CD4-positive, alpha-beta T cell treated with Interleukin-4 for 4 hours (primary cell): ENCODE measurements around the gene EIF4G2.
A peak's percentile ranks its signal among the peaks of the same experiment; 100 is the strongest.
"Not testable (repeated sequence)": the region's sequence is repeated elsewhere in the genome, so short reads cannot be mapped to it uniquely, and the experiment has no call there.

ENCODE experiments used
- DNase-seq: peaks from one replicate; pipeline ENCODE4 v3.0.0-alpha.2; 2020

The EIF4G2 gene

DNA sequence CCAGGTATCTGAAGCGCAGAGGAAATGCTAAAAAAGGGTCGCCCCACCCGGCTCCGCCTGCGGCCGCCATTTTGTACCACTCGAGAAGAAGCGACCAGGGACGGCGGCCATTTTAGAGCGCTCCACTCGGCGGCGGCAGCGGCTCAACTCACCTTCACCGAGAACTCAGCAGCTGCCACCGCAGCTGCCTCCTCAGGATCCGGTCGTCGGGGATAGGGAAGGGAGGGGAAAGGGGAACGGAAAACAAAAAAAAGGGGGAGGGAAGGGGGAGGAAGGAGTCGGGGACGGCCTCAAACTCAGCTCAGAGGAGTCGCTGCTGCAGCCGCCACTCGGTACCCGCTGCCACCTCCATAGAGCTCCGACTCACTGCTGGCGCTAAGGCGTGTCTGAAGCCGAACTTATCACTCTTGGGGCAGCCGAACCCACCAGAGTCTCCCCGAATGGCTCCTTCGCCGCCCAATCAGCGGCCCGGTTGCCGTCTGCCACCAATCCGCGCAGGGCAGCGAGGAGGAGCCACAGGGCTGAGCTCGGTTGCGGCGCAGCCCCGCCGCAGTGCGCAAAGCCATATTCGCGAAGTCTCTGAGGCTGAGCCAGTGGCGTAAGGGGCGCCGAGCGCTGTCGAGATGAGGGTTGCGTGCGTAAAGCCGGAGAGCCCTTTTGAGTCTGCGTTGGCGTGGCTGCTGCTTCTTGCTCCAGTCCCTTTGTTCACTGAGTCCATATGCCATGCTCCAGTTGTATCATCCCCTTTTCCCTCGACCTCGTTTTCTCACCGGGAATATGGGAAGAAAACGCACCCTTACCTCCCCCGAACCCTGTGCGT lies at the start of gene EIF4G2:
Gene EIF4G2 (minus strand): TSS at position 374 of the 820 bp plus-strand sequence.
- DNase-seq = peak; percentile 99

- DNase-seq = peak; percentile 97
Measured at GRCh38 chr11:10857709-10858438, 49.1 kb upstream of the EIF4G2 start, which contains the start of gene ZBED5. ZBED5 (minus strand) TSS chr11:10858053; CDS start chr11:10854945, 3,108 bp downstream.

DNA sequence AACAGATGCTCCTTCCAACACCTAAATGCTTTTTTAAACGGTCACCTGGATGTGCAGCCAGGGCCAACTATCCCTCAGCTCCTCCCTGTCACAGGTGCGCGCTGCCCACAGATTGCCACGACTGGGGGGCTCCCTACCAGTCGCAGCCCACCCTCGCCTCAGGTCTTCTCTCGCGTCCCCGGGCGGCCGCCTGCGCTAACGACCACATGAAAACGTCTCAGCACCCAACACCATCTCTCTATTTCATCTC lies 48.7 kb upstream of the EIF4G2 start:
- no peak for DNase-seq

DNA sequence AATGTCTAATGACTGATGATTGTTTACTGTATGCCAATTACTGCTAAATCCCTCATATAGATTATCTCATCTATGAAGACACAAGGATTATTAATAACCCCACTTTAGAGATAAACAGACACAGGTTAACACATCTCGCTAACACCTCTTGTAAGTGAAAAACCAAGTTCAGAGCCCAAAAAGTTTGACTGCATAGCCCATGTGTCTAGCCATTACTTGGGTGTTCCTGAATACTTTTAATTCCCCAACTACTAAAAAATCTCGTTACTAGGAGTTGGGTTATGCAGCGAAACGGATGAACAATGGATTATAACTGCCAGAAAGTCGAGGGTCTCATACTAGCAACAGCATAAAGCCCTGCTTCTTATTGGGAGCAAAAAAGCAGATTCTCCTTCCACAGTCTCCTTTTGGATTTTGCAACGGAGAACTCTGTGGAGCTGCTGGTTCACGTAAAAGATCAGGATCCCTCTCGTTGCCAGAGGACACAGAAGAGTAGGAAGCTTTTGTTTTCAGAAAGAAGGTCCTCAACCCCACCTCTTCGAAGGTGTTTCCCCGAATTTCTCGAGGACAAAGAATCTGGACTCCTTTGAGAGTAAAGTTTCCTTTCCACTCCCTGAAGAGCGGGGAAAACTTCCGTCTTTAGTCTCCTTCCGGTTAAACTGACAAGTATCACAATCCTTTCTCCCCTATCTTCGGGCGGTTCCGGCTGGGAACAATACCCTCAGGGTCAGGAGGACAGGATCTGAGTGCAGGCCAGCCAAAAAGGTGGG lies 48.1 kb upstream of the EIF4G2 start:
- DNase-seq = peak; percentile 31

GRCh38 chr11:10855295-10855694 lies 46.6 kb upstream of the EIF4G2 start:
- DNase-seq = no peak

DNA sequence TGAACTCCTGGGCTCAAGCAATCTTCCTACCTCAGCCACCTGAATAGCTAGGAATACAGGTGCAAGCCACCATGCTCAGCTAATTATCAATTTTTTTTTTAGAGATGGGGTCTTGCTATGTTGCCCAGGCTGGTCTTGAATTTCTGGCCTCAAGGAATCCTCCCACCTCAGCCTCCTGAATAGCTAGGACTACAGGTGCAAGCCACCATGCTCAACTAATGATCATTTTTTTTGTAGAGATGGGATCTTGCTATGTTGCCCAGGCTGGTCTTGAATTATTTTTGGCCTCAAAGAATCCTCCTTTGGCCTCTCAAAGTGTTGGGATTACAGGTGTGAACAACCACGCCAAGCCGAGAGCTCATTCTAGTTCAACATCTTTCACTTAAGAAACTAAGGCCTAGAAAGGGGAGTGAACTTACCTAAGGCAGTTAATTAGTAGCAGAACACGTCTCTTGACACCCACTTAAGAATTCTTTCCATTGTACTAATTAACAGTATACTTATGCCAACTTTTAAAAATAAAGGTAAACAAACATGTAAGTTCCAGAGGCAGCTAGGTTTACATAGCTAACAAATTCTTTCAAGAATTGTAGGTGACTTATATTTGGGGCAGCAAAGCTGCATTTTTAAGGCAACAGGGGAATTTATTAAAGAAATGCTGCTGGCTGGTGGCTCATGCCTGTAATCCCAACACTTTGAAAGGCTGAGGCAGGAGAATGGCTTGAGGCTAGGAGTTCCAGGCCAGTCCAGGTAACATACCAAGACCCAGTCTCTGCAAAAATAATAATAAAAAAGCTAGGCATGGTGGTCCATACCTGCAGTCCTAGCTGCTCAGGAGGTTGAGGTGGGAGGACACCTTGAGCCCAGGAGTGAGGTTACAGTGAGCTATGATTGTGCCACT lies 39.5 kb upstream of the EIF4G2 start:
- DNase-seq = no peak

- no peak for DNase-seq
Measured at GRCh38 chr11:10846660-10847059, 37.9 kb upstream of the EIF4G2 start.

DNA sequence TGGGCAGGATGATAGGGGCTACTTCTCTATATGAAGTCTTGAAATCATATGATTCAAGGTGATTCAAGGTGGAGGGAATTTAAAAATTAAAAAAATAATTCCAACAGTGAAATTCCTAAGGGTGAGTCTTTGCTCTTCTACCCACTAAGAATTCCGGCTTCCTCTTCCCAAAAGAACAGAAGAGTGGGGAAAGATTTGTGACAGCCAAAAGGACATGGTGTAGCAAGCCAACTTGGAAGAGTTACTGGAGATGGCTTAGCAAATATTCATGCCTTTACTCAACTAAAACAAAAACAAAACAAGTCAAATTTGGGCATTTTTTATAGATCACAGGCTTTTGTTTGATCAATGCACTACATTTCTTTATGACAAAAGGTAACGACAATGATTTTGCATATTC lies 36.9 kb upstream of the EIF4G2 start:
- DNase-seq = no peak

DNA sequence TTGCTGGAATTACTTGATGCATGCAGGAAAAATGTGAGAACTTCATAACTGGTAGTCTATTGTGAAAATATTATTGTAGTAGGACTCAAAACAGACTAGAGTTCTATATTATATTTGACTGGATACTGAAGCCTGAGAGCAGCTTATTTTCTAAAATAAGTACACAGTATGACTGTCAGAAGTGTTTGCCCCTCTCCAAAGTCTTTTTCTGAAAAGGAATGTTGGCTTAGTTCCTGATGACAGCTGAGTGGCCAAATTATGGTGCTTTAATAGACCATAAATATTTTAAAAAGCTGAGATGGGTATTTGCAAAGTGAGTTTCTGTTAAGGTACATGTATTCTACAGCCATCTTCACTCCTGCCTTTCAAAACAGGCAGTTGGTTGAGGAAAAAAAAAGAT lies 36.1 kb upstream of the EIF4G2 start:
- DNase-seq = no peak

- DNase-seq = no peak
Measured at GRCh38 chr11:10844356-10844755, 35.6 kb upstream of the EIF4G2 start.

DNA sequence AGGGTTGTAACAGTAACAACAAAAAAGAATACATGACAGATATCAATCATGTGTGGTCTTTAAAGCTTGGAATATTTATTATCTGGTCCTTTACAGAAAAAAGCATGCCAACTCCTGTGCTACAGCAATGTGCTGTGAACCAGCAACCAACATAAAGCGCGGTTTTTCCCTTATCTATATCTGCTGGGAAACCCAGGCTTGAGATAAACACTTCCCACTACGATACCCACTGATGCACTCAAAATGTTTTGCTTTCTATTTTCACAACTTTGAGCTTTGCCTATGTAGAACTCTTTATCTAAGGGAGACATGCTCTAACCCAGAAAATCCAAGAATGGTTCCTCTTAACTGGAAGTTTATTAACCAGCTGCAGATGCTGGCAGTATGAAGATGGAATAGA lies 30.2 kb upstream of the EIF4G2 start:
- no peak for DNase-seq

- DNase-seq = no peak
Measured at GRCh38 chr11:10838083-10838482, 29.4 kb upstream of the EIF4G2 start.

- DNase-seq = not testable (repeated sequence)
Measured at GRCh38 chr11:10836884-10837283, 28.2 kb upstream of the EIF4G2 start.

- DNase-seq = no peak
Measured at GRCh38 chr11:10829139-10829538, 20.4 kb upstream of the EIF4G2 start.

DNA sequence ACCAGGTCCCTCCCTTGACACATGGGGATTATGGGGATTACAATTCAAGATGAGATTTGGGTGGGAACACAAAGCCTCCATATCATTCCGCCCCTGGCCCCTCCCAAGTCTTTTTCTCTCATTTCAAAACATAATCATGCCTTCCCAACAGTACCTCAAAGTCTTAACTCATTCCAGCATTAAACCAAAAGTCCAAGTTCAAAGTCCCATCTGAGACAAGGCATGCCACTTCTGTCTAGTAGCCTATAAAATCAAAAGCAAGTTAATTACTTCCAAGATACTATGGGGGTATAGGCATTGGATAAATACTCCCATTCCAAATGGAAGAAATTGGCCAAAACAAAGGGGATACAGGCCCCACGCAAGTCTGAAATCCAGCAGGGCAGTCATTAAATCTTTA lies 19.7 kb upstream of the EIF4G2 start:
- no peak for DNase-seq

DNA sequence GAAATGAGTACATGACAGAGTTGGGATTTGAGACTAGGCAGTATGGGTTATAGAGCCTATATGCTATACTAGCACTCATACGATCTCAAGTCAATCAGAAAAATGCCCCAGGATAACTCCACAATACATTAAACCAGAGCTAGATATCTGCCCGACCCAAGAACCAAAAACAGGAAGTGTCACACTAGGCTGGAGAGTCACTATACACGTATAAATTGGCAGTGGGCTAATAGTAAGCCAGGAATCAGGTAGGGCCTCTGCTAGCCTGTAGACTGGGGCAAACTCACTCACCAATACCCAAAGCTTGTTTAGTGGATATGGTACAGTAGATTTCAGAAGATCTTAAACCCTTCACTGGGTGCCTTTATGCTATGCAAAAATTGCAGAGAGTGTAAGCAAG lies 16.2 kb upstream of the EIF4G2 start:
- no peak for DNase-seq

- DNase-seq = no peak
Measured at GRCh38 chr11:10823152-10823579, 14.4 kb upstream of the EIF4G2 start.

DNA sequence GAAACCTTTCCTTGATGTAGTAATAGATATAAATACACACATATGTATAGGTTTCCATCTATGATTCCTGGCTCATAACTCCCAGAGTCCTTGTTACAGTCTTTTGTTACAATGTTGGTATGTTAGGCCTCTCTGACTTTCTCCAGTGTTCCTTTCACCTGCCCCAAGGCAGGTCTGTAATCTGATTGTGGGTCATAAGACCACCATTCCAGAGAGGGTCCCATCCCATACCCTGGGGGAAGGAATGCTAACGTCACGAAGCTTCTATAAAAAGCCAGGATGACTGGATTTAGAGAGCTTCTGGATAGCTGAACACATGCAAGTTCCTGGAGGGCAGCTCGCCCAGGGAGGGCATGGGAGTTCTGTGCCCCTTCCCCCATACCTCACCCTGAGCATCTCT lies 13.8 kb upstream of the EIF4G2 start:
- not testable (repeated sequence) for DNase-seq

DNA sequence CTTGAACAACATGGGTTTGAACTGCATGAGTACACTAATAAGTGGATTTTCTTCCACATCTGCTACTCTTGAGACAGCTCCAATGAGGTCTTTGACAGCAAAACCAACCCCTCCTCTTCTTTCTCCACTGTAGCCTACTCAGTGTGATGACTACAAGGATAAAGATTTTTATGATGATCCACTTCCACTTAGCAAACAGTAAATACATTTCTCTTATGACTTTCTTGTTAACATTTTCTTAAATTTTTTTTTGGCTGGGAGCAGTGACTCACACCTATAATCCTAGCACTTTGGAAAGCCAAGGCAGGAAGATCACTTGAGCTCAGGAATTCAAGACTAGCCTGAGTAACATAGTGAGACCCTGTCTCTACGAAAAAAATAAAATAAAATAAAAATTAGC lies 9.9 kb upstream of the EIF4G2 start:
- no peak for DNase-seq

DNA sequence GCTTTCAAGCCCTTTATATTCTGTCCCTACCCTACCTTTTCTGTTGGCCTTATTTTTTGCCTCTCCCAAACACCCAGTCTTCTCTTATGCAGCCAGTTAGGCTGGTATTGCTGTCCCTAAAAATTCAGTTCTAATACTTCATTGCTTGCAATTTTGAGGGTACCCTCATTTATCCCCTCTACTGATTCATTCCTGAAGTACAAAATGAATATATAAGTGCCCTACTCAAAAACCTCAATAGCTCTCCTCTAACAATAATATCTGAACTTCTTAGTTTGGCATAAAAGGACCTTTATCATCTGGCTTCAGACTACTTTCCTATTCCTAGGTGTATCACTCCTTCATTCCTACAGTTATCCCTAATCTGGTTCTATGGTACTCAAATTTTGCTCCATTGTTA lies 5.2 kb upstream of the EIF4G2 start:
- no peak for DNase-seq

- DNase-seq = peak; percentile 30
Measured at GRCh38 chr11:10809373-10810160, 841 bp upstream of the EIF4G2 start.

- no peak for DNase-seq
Measured at GRCh38 chr11:10808235-10808552, 532 bp downstream of the EIF4G2 start.
